ENCODE data around the gene KRTAP2-1.
"Not testable (repeated sequence)": the region's sequence is repeated elsewhere in the genome, so short reads cannot be mapped to it uniquely, and the experiment has no call there.

KRTAP2-1 gene

DNA sequence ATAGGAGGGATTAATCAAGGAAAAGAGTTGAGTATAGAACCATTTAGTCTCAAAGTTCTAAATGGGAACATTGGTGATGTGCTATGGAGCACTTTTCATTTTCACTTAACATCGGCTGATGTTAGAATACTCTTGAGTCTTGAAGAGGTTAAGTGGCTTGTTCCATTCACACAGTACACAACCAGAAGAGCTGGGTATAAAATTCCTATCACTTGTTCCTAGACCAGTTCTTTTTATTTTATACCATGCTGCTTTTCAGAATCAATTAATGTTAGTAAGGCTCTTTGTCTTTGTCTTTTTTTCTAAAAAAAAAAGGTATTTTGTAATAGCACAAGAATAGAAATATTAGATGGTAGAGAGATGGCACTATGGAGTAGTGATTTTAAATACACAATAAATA is 4.2 kb downstream of the KRTAP2-1 start:
- no peaks in the 10 kb centered on the region for H3K36me3 Mint-ChIP-seq (ENCODE audit: low read depth)
- H3K4me1 Mint-ChIP-seq (ENCODE audit: low read depth): no peaks in the 10 kb centered on the region
- no peak overlapping the region for H3K4me3 Mint-ChIP-seq
- H3K27ac Mint-ChIP-seq: no peak overlapping the region
- H3K27me3 Mint-ChIP-seq: peaks cover 7% of the 10 kb centered on the region
- intact Hi-C loops (cut with micrococcal nuclease): no loop called here
- peaks cover 9% of the 10 kb centered on the region for H3K9me3 Mint-ChIP-seq

DNA sequence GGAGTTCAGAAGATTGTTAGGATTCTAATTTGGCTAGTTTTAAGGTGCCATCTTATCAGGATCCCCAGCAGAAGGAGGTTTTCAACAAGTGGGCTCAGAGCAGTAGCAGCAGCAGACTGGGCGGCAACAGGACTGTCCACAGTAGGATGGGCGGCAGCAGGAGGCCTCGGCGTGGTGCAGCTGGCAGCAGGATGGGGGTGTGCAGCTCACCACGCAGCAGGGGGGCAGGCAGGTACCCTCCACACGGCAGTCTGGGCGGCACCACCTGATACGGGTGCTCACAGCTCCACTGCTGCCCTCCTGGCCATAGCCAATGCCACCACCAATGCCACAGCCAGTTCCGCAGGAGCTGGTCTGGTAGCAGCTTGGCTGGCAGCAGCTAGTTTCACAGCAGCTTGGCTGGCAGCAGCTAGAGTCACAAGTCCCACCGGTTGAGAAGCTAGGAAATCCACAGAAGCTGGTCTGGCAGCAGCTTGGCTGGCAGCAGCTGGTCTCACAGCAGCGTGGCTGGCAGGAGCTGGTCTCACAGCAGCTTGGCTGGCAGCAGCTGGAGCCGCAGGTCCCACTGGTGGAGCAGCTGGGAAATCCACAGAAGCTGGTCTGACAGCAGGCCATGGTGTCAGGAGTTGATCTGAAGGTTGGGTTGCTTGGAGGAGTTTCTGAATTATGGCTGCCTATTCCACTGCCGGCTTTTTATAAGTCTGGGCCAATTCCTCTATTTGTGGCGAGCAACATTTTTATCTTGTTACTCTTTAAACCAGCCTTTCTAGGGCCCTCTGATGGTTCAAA is 6.1 kb downstream of the KRTAP2-1 start, which contains the start of gene KRTAP1-1:
Gene KRTAP1-1, minus strand, starts transcription at position 668 of the 789 bp plus-strand sequence. Its CDS starts 53 bp downstream, at position 615.
- intact Hi-C loops (cut with micrococcal nuclease); H3K27me3 Mint-ChIP-seq; H3K36me3 Mint-ChIP-seq (ENCODE audit: low read depth); H3K4me3 Mint-ChIP-seq; H3K4me1 Mint-ChIP-seq (ENCODE audit: low read depth); H3K9me3 Mint-ChIP-seq; H3K27ac Mint-ChIP-seq: not testable (repeated sequence)

DNA sequence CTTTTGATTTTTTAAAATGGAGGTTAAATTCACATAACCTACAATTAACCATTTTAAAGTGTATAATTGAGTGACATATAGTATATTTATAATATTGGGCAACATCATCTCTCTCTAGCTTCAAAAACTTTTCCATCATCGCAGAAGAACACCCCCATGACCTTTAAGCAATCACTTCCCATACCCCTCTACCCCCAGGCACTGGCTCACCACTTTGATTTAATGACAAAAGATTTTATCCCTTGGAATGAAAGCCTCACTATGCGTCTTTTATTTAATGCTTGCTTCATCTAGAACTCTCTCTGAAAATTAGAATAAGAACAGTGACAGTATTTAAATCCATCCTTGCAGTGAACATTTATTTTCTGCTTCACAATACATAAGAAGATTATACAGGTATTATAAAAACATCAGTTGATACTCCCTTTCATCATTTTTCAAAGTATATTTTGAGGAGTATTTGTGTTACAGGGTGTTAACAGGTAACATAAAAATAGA is 9.2 kb downstream of the KRTAP2-1 start:
- H3K27me3 Mint-ChIP-seq: peaks cover 2% of the 10 kb centered on the region
- no peaks in the 10 kb centered on the region for H3K36me3 Mint-ChIP-seq (ENCODE audit: low read depth)
- H3K27ac Mint-ChIP-seq: no peak overlapping the region
- no peaks in the 10 kb centered on the region for H3K9me3 Mint-ChIP-seq
- no peaks in the 10 kb centered on the region for H3K4me1 Mint-ChIP-seq (ENCODE audit: low read depth)
- no peak overlapping the region for H3K4me3 Mint-ChIP-seq
- intact Hi-C loops (cut with micrococcal nuclease): no loop called here

DNA sequence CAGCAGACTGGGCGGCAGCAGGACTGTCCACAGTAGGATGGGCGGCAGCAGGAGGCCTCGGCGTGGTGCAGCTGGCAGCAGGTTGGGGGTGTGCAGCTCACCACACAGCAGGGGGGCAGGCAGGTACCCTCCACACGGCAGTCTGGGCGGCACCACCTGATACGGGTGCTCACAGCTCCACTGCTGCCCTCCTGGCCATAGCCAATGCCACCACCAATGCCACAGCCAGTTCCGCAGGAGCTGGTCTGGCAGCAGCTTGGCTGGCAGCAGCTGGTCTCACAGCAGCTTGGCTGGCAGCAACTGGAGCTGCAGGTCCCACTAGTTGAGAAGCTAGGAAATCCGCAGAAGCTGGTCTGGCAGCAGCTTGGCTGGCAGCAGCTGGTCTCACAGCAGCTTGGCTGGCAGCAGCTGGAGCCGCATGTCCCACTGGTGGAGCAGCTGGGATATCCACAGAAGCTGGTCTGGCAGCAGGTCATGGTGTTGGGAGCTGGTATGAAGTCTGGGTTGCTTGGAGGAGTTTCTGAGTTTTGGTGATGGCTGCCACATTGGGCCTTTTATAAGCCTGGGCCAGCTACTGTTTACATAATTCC is 12.7 kb downstream of the KRTAP2-1 start, which contains the start of gene KRTAP1-3:
Gene KRTAP1-3, minus strand, starts transcription at position 529 of the 590 bp plus-strand sequence. Its CDS starts 53 bp downstream, at position 476.
- intact Hi-C loops (cut with micrococcal nuclease); H3K36me3 Mint-ChIP-seq (ENCODE audit: low read depth); H3K4me1 Mint-ChIP-seq (ENCODE audit: low read depth); H3K4me3 Mint-ChIP-seq; H3K27me3 Mint-ChIP-seq; H3K27ac Mint-ChIP-seq; H3K9me3 Mint-ChIP-seq: not testable (repeated sequence)

DNA sequence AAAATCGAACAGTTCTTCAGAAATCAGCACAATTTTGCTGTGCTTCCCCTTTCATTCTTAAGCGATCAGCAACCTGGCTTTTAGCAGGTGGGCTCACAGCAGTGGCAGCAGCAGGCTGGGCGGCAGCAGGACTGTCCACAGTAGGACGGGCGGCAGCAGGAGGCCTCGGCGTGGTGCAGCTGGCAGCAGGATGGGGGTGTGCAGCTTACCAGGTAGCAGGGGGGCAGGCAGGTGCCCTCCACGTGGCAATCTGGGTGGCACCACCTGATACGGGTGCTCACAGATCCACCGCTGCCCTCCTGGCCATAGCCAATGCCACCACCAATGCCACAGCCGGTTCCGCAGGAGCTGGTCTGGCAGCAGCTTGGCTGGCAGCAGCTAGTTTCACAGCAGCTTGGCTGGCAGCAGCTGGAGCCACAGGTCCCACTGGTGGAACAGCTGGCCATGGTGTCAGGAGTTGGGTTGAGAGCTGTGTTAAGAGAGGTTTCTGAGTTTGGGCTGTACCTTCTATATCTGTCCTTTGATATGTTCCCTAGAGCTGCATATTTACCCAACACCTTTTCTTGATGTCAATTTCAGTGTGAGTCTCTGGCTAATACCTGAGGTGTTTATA is 17.4 kb downstream of the KRTAP2-1 start, which contains the start of gene KRTAP1-4:
Gene KRTAP1-4, minus strand, starts transcription at position 563 of the 613 bp plus-strand sequence. Its CDS starts 117 bp downstream, at position 446.
- no peak within 1 kb of the TSS for H3K27ac Mint-ChIP-seq
- intact Hi-C loops (cut with micrococcal nuclease): no loop called here
- no peaks in the 10 kb centered on the region for H3K36me3 Mint-ChIP-seq (ENCODE audit: low read depth)
- H3K9me3 Mint-ChIP-seq: no peaks in the 10 kb centered on the region
- H3K27me3 Mint-ChIP-seq: peaks cover 8% of the 10 kb centered on the region
- no peaks in the 10 kb centered on the region for H3K4me1 Mint-ChIP-seq (ENCODE audit: low read depth)
- H3K4me3 Mint-ChIP-seq: no peak within 1 kb of the TSS

DNA sequence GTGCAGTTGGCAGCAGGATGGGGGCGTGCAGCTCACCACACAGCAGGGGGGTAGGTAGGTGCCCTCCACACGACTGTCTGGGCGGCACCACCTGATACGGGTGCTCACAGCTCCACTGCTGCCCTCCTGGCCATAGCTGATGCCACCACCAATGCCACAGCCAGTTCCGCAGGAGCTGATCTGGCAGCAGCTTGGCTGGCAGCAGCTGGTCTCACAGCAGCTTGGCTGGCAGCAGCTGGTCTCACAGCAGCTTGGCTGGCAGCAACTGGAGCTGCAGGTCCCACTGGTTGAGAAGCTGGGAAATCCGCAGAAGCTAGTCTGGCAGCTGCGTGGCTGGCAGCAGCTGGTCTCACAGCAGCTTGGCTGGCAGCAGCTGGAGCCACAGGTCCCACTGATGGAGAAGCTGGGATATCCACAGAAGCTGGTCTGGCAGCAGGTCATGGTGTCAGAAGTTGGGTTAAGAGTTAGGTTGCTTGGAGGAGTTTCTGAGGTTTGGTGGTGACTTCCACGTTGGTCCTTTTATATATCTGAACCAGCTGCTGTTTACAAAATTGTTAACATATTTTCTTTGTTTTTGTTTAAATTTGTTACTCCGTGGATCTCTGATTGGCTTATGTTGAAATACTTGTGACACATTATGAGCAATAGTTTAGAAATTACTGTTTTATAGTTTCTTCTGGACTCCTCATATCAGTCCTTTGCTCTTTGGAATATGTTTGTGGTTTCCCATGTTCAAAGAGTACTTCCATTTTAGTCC is 20.2 kb downstream of the KRTAP2-1 start, which contains the start of gene KRTAP1-5:
Gene KRTAP1-5, minus strand, starts transcription at position 494 of the 757 bp plus-strand sequence. Its CDS starts 53 bp downstream, at position 441.
- Mint-ChIP-seq H3K27ac (no peak within 1 kb of the TSS), H3K4me1 (ENCODE audit: low read depth) (no peaks in the 10 kb centered on the region), H3K27me3 (peaks cover 8% of the 10 kb centered on the region), H3K9me3 (no peaks in the 10 kb centered on the region), H3K4me3 (no peak within 1 kb of the TSS), H3K36me3 (ENCODE audit: low read depth) (no peaks in the 10 kb centered on the region)
- intact Hi-C loops (cut with micrococcal nuclease): no loop called here

DNA sequence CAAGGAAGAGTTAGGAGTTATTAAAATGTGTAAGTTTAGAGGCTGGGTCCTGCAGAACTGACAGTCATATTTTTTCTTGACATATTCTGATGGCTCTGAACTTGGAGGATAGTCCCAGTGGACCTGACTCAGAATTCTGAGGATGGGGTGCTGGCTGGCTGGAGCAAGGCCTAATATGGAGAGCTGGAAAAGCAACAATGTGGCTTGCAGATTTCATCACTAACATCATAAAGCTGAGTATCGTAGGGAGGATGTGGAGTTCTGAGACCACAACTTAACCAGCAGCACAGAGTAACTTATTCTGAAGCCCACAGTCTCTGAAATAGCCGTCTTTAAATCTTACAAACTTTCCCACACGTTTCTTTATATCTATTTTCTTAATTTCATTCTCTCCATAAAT is 22.4 kb downstream of the KRTAP2-1 start:
- Mint-ChIP-seq H3K9me3 (no peaks in the 10 kb centered on the region), H3K27ac (no peak overlapping the region), H3K27me3 (peaks cover 8% of the 10 kb centered on the region), H3K4me3 (no peak overlapping the region), H3K4me1 (ENCODE audit: low read depth) (no peaks in the 10 kb centered on the region), H3K36me3 (ENCODE audit: low read depth) (no peaks in the 10 kb centered on the region)
- intact Hi-C loops (cut with micrococcal nuclease): no loop called here

DNA sequence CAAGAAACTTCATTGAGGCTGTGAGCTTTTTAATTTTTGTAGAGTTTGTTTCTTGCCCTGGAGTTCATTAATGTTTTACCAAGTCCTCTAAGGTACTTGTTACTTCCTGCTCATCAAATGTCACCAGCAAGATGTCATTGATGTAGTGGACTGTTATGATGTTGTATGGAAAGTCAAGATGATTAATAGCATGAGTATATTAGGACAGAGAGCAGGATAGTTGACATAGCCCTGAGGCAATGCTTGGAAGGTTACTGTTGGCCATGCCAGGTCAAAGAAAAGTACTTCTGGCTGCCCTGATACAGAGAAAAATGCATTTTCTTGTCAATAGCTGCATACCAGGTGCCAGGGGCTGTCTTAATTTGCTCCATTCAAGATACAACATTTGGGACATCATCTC is 26.8 kb downstream of the KRTAP2-1 start:
- no peaks in the 10 kb centered on the region for H3K4me1 Mint-ChIP-seq (ENCODE audit: low read depth)

DNA sequence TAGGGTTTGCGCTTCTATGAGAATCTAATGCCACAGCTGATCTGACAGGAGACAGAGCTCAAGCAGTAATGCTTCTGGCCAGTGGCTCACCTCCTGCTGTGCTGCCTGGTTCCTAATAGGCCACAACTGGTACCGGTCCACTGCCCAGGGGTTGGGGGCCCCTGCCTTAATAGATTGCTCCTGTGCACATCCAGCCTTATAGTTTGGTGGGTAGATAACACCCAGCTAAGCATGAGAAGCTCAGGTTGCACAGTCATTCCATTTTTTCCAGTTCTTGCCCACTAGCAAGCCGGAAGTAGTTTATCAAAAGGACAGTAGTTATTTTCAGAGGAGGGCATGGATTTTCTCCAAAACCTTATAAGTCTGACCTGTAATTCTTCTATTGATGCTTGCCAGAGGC is 27.7 kb downstream of the KRTAP2-1 start:
- intact Hi-C loops (cut with micrococcal nuclease): no loop called here
- H3K27me3 Mint-ChIP-seq: no peaks in the 10 kb centered on the region
- no peaks in the 10 kb centered on the region for H3K4me1 Mint-ChIP-seq (ENCODE audit: low read depth)
- no peak overlapping the region for H3K27ac Mint-ChIP-seq
- H3K9me3 Mint-ChIP-seq: no peaks in the 10 kb centered on the region
- H3K4me3 Mint-ChIP-seq: no peak overlapping the region
- H3K36me3 Mint-ChIP-seq (ENCODE audit: low read depth): no peaks in the 10 kb centered on the region

More for the DNA sequence above, 26.8 kb downstream of the KRTAP2-1 start:
- Mint-ChIP-seq H3K27ac (no peak overlapping the region), H3K4me3 (no peak overlapping the region), H3K9me3 (no peaks in the 10 kb centered on the region), H3K27me3 (no peaks in the 10 kb centered on the region), H3K36me3 (ENCODE audit: low read depth) (no peaks in the 10 kb centered on the region)
- intact Hi-C loops (cut with micrococcal nuclease): no loop called here

DNA sequence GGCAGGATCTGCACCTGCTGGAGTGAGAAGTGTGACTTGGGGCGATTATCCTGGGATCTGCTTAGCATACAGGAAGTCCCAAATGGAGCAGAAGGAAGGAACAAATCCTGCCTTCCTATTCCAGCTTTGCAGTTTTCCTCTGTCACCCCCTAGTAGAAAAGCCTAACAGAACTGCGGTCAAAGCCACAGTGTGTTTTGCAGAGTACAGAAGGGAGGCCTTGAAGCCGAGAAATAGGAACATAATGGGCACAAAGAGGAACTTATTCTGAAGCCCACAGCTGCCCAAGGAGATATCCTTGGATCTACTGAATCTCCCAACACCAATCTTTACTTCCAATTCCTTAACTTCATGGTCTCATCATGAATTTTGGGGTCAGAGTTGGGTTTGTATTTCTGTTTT is 28.6 kb downstream of the KRTAP2-1 start:
- Mint-ChIP-seq H3K27me3 (no peaks in the 10 kb centered on the region), H3K9me3 (no peaks in the 10 kb centered on the region), H3K27ac (no peak overlapping the region), H3K4me1 (ENCODE audit: low read depth) (no peaks in the 10 kb centered on the region), H3K4me3 (no peak overlapping the region), H3K36me3 (ENCODE audit: low read depth) (no peaks in the 10 kb centered on the region)
- intact Hi-C loops (cut with micrococcal nuclease): no loop called here

DNA sequence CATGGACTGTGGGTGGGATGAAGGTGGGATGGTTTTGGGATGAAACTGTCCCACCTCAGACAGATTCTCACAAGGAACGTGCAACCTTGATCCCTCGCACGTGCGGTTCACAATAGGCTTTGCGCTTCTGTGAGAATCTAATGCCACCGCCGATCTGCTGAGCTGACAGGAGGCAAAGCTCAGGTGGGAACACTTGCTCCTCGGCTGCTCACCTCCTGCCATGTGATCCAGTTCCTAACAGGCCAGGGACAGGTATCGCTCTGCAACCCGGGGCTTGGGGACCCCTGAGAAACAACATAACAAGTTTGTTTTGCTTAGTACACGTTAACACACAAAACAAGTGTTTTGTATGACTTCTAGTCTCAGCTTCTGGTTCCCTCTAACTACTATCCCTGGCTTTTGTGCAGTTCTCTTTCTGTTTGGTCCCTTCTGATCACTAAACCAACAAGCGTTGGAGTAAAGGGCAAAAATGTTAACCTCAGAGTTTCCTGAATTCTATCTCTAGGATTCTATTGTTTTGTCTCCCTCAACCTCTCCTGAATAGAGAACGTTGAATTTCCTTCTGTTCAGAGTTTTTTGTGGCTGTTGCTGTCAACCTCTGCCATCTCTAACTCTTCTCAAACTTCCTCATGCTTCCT is 30.4 kb downstream of the KRTAP2-1 start:
- intact Hi-C loops (cut with micrococcal nuclease): no loop called here
- no peaks in the 10 kb centered on the region for H3K36me3 Mint-ChIP-seq (ENCODE audit: low read depth)
- no peaks in the 10 kb centered on the region for H3K4me1 Mint-ChIP-seq (ENCODE audit: low read depth)
- no peak overlapping the region for H3K4me3 Mint-ChIP-seq
- no peaks in the 10 kb centered on the region for H3K9me3 Mint-ChIP-seq
- H3K27me3 Mint-ChIP-seq: peaks cover 2% of the 10 kb centered on the region
- no peak overlapping the region for H3K27ac Mint-ChIP-seq

DNA sequence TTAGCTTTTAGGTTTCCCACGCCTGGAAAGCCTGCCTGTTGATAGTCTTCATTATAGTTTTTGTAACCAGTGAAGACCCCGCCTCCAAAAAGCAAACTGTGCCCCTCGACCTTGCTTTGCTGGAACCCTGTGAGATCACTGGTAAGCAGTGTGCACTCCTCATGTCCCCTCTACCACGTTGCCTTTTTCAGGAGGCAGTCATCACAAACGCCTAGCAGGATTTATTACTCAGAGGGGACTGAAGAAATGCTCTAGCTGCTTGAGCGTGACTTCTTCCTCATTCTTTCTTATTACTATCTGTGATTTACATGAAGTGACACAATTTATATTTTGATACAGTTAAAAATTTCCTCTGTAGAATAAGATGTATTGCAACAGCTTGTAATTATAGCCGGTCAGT is 31.7 kb downstream of the KRTAP2-1 start:
- H3K27ac Mint-ChIP-seq: no peak overlapping the region
- peaks cover 2% of the 10 kb centered on the region for H3K27me3 Mint-ChIP-seq
- H3K36me3 Mint-ChIP-seq (ENCODE audit: low read depth): no peaks in the 10 kb centered on the region
- no peak overlapping the region for H3K4me3 Mint-ChIP-seq
- no peaks in the 10 kb centered on the region for H3K4me1 Mint-ChIP-seq (ENCODE audit: low read depth)
- intact Hi-C loops (cut with micrococcal nuclease): no loop called here
- no peaks in the 10 kb centered on the region for H3K9me3 Mint-ChIP-seq

DNA sequence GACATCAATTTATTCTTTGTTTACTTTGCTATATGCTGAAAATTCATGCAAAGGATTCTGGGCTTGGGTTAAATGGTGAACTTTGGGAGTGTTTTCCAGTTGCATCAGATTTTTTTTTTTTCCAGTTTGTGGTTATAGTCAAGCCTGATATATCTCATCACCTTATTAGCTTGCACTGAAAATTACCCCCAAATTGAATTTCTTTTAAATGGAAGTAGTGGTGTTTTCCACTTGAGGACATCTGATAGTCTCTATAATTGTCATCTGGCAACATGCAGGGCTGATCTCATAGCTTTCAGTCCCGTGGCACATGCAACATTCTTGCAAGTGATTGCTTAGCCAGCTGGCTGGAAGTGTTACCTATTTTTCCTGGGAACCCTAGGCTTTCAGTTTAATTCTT is 33.5 kb downstream of the KRTAP2-1 start:
- Mint-ChIP-seq H3K4me1 (ENCODE audit: low read depth) (no peaks in the 10 kb centered on the region), H3K4me3 (no peak overlapping the region), H3K27ac (no peak overlapping the region), H3K27me3 (peaks cover 2% of the 10 kb centered on the region), H3K36me3 (ENCODE audit: low read depth) (no peaks in the 10 kb centered on the region), H3K9me3 (no peaks in the 10 kb centered on the region)
- intact Hi-C loops (cut with micrococcal nuclease): no loop called here

All from dendritic cell treated with granulocyte-macrophage colony-stimulating factor and Interleukin-4, amounts not matched to agents 40 ng/mL and 50 ng/mL, for 4 days (primary cell).